NCI-H510A treated with DMSO at 0.1 percent for 48 hours (cell line): ENCODE results near the gene ZNF157.

ENCODE experiments used
- DNase-seq: peaks from one replicate; lab custom pipeline; 2025; lab: John Stamatoyannopoulos, UW

Gene ZNF157

GRCh38 chrX:47447607-47448006 lies 77.2 kb downstream of the ZNF157 start:
- DNase-seq, result no peak

- DNase-seq, result no peak
Measured at GRCh38 chrX:47448165-47448806, 77.9 kb downstream of the ZNF157 start.

GRCh38 chrX:47452112-47452511 lies 81.7 kb downstream of the ZNF157 start:
- DNase-seq, result no peak

- DNase-seq, result no peak
Measured at GRCh38 chrX:47456080-47456479, 85.7 kb downstream of the ZNF157 start.

GRCh38 chrX:47458528-47458927 lies 88.2 kb downstream of the ZNF157 start:
- no peak for DNase-seq

GRCh38 chrX:47460561-47460960 lies 90.2 kb downstream of the ZNF157 start:
- DNase-seq, result no peak
